ENCODE data around the gene ST3GAL5. TPM values are rescaled to one million over a fixed set of nuclear protein-coding genes. Genes with fewer than 3 reads are reported as not detected.
A peak's percentile ranks its signal among the peaks of the same experiment; 100 is the strongest.
"Not testable (repeated sequence)": the region's sequence is repeated elsewhere in the genome, so short reads cannot be mapped to it uniquely, and the experiment has no call there.

ST3GAL5 gene
- total and polyA plus RNA-seq, 8 donors: 58.4 to 108 (median 93.9) TPM

DNA sequence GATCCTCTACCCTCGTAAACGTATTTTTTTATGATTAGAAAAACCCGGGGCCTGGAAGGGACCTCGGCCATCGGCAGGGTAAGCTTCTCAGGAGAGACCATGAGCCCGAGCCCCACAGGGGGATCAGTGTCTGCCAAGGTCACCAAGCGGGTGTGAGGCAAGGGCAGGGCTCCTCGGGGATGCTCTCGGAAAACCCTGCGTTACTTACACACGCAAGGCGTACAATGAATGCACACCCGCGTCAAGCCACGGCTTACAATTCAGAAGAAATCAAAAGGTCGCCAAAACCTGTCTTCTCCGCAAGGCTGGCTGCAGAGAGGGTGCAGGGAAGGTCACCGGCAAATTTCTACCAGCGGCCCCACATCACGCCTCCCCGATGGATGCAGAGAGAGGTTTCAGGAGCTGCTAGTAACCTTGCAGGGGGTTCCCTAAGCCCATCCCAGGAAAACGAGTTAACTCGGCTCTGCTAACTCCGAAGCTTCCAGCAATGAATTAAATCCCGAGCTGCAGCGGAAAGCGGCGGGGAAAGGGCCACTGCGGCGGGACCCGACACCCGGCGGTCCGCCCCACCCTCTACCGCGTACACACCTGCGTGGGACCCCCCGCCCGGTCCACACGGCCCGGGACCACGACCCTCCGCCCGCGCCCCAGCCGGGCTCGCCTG is 638 bp downstream of the ST3GAL5 start:
- ATAC-seq (no peak), DNase-seq (peak in 1 of 4 donors; percentile 71)
- peak overlapping the region; percentile 73 to 76 for H3K4me3 ChIP-seq
- TF ChIP-seq CTCF (IDR thresholded peaks at IDR 0.05): no peak
- no peaks in the 10 kb centered on the region for H3K9me3 ChIP-seq
- peaks cover 0 to 35% of the 10 kb centered on the region in 2 donors for H3K27me3 ChIP-seq
- H3K4me1 ChIP-seq: peaks cover 4 to 59% of the 10 kb centered on the region in 2 donors
- H3K27ac ChIP-seq: peak overlapping the region; percentile 86 to 89
- intact Hi-C loops (cut with DNase I): no loop called here
- H3K36me3 ChIP-seq: no peaks in the 10 kb centered on the region

DNA sequence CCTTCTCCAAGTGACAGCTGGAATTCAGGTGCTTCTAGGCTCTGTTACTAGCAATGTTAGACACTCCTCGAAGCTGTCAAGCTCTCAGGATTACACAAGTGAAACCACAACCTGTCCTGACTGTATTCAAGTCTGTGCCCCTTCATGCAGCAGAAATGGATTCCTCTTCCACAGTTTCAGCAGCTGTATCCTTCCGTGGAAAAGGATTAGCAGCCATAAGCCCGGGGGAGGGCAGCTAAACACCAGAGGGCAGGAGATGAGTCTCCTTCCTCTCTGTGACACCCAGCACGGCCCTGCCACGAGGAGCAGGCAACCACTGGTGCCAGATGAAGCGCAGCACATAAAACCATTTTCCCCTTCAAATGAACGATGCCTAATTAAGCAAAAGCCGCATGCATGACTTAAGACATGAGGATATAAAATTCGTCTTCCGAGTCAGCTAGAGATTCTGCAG is 1.2 kb downstream of the ST3GAL5 start:
- Histone ChIP-seq H3K27ac (peak overlapping the region; percentile 86 to 89), H3K36me3 (no peaks in the 10 kb centered on the region), H3K4me3 (peak overlapping the region; percentile 73 to 76), H3K9me3 (no peaks in the 10 kb centered on the region), H3K4me1 (peaks cover 4 to 59% of the 10 kb centered on the region in 2 donors), H3K27me3 (peaks cover 0 to 35% of the 10 kb centered on the region in 2 donors)
- DNase-seq: peak in 2 of 4 donors; percentile 69 to 82
- peak in 1 of 2 donors; percentile 33 for TF ChIP-seq CTCF (IDR thresholded peaks at IDR 0.05)
- intact Hi-C loops (cut with DNase I): no loop called here
- ATAC-seq: peak; percentile 31

DNA sequence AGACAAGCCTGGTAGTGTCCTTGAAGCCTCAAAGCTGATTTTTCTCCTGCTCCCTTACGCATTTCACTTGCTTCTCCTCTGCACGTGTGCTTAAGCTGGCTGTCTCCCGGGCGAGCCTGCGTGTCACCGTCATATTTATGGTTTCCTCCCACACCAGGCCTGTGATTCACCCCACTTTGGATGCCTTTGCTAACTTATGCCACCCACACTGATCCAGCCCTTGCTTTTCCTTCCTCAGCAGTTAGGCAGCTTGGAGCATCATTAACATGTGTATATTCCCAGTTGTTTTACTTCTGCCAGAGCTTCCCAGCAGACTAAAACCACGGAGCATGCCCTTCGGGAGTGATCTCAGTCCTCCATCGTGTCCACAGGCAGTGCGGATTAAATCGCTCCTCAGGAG is 2.2 kb downstream of the ST3GAL5 start:
- Histone ChIP-seq H3K4me3 (peak overlapping the region; percentile 73 to 76), H3K36me3 (peaks cover 0 to 8% of the 10 kb centered on the region in 2 donors), H3K9me3 (peaks cover 0 to 6% of the 10 kb centered on the region in 2 donors), H3K4me1 (peaks cover 4 to 59% of the 10 kb centered on the region in 2 donors), H3K27me3 (peaks cover 0 to 35% of the 10 kb centered on the region in 2 donors), H3K27ac (peak overlapping the region; percentile 86 to 89)
- intact Hi-C loops (cut with DNase I): no loop called here
- TF ChIP-seq CTCF (IDR thresholded peaks at IDR 0.05): no peak
- peak; percentile 53 for ATAC-seq
- peak in 1 of 4 donors; percentile 76 for DNase-seq

DNA sequence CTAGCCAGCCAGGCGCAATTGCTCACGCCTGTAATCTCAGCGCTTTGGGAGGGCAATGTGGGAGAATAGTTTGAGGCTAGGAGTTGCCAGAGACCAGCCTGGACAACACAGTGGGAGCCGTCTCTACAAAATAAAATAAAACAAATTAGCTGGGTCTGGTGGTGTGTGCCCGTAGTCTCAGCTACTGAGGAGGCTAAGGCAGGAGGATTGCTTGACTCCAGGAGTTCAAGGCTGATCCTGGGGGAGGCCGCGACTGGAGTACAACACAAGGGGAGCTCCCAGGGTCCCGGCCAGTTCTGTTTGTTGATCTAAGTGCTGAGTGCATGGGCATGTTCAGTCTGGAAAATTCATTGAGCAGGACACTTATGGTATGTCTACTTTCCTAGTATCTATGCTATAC is 2.6 kb downstream of the ST3GAL5 start:
- TF ChIP-seq CTCF (IDR thresholded peaks at IDR 0.05): no peak
- Histone ChIP-seq H3K4me3 (peak overlapping the region in 1 of 2 donors; percentile 73), H3K9me3 (peaks cover 0 to 6% of the 10 kb centered on the region in 2 donors), H3K27me3 (peaks cover 0 to 35% of the 10 kb centered on the region in 2 donors), H3K4me1 (peaks cover 4 to 59% of the 10 kb centered on the region in 2 donors), H3K36me3 (peaks cover 0 to 8% of the 10 kb centered on the region in 2 donors), H3K27ac (peak overlapping the region in 1 of 2 donors; percentile 89)
- no peak for DNase-seq
- intact Hi-C loops (cut with DNase I): no loop called here
- no peak for ATAC-seq

GRCh38 chr2:85881781-85882180 is 7.0 kb downstream of the ST3GAL5 start:
- peaks cover under 1 to 43% of the 10 kb centered on the region in 2 donors for H3K4me1 ChIP-seq
- H3K36me3 ChIP-seq; H3K4me3 ChIP-seq; DNase-seq; H3K27me3 ChIP-seq; H3K9me3 ChIP-seq; intact Hi-C loops (cut with DNase I); H3K27ac ChIP-seq; ATAC-seq: not testable (repeated sequence)

GRCh38 chr2:85880716-85881328 is 8.0 kb downstream of the ST3GAL5 start:
- peaks cover 0 to 39% of the 10 kb centered on the region in 2 donors for H3K4me1 ChIP-seq
- H3K27me3 ChIP-seq; H3K36me3 ChIP-seq; H3K9me3 ChIP-seq; H3K27ac ChIP-seq; intact Hi-C loops (cut with DNase I); H3K4me3 ChIP-seq; DNase-seq; ATAC-seq: not testable (repeated sequence)
